IMR-90 (cell line): ENCODE results near the gene GRIK1. TPM values are rescaled to one million over a fixed set of nuclear protein-coding genes. Genes with fewer than 3 reads are reported as not detected.

Experiments used
- ATAC-seq: fragments of 200-7000 bp; cut with Tn5 transposase; 2 replicates; pipeline ENCODE4 v1.9.1; 2020; ENCODE audit warnings: low read depth, mild to moderate bottlenecking, moderate library complexity
- BruUV-seq: library from RNA; stranded (reverse); fragments of 400-500 nt; replicated peaks from 2 replicates; lab custom pipeline; 2021; lab: Mats Ljungman, UMichigan
- CTCF ChIA-PET: fragments of 300-600 bp; formaldehyde crosslinking; extraction: SDS; loops from one replicate; lab custom pipeline; 2021; ENCODE audit warnings: antibody characterized with exemption; lab: Yijun Ruan, JAX
- POLR2A ChIA-PET: fragments of 300-600 bp; sonication (Branson Sonifier 250); formaldehyde crosslinking; loops from one replicate; lab custom pipeline; 2022; ENCODE audit warnings: antibody characterized with exemption; ENCODE audit not compliant: unreplicated experiment; lab: Charles Lee
- DNase-seq: peaks from one replicate; pipeline ENCODE4 v3.0.0; 2013
- H2AFZ ChIP-seq: replicated peaks from 2 replicates; pipeline ENCODE3; 2013; ENCODE audit warnings: low read length, mild to moderate bottlenecking; ENCODE audit not compliant: poor library complexity
- H2AK5ac ChIP-seq: 2 replicates; pipeline ENCODE4 v1.6.1; 2013; ENCODE audit warnings: low read depth, low read length, inconsistent platforms
- H2AK9ac ChIP-seq: replicated peaks from 2 replicates; pipeline ENCODE3; 2013; ENCODE audit warnings: mild to moderate bottlenecking, low read depth, low read length, moderate library complexity; ENCODE audit not compliant: poor library complexity
- H2BK120ac ChIP-seq: 2 replicates; pipeline ENCODE4 v1.6.1; 2013; ENCODE audit warnings: low read depth, low read length, inconsistent platforms
- H2BK15ac ChIP-seq: 3 replicates; pipeline ENCODE4 v1.6.1; 2013; ENCODE audit warnings: low read depth, low read length, inconsistent platforms
- H2BK20ac ChIP-seq: 2 replicates; pipeline ENCODE4 v1.6.1; 2013; ENCODE audit warnings: low read depth, mild to moderate bottlenecking, inconsistent platforms, low read length, moderate library complexity
- H2BK5ac ChIP-seq: 2 replicates; pipeline ENCODE4 v1.6.1; 2013; ENCODE audit warnings: mild to moderate bottlenecking, low read depth, low read length, inconsistent platforms; ENCODE audit not compliant: poor library complexity, severe bottlenecking
- H3K14ac ChIP-seq: replicated peaks from 2 replicates; pipeline ENCODE4 v1.6.1; 2013; ENCODE audit warnings: low read depth, low read length, inconsistent platforms
- H3K18ac ChIP-seq: 2 replicates; pipeline ENCODE4 v1.6.1; 2013; ENCODE audit warnings: low read depth, low read length, control low read depth
- H3K23ac ChIP-seq: 2 replicates; pipeline ENCODE4 v1.6.1; 2013; ENCODE audit warnings: low read depth, low read length, inconsistent platforms
- H3K27ac ChIP-seq: 2 replicates; pipeline ENCODE4 v1.5.1; 2013; ENCODE audit warnings: mild to moderate bottlenecking, control low read depth, low read length; ENCODE audit not compliant: insufficient read depth
- H3K27me3 ChIP-seq: 2 replicates; pipeline ENCODE4 v1.6.1; 2013; ENCODE audit warnings: low read length; ENCODE audit not compliant: control insufficient read depth, insufficient read depth
- H3K36me3 ChIP-seq: 2 replicates; pipeline ENCODE4 v1.6.1; 2013; ENCODE audit warnings: low read length, mixed read lengths; ENCODE audit not compliant: control insufficient read depth, insufficient read depth
- H3K4ac ChIP-seq: 2 replicates; pipeline ENCODE4 v1.6.1; 2013; ENCODE audit warnings: low read depth, low read length, inconsistent platforms
- H3K4me1 ChIP-seq: 2 replicates; pipeline ENCODE4 v1.6.1; 2013; ENCODE audit warnings: low read length, mixed read lengths; ENCODE audit not compliant: control insufficient read depth, insufficient read depth
- H3K4me2 ChIP-seq: 2 replicates; pipeline ENCODE4 v1.6.1; 2013; ENCODE audit warnings: low read depth, mild to moderate bottlenecking, control low read depth, low read length, moderate library complexity
- H3K4me3 ChIP-seq: 2 replicates; pipeline ENCODE4 v1.5.1; 2013; ENCODE audit warnings: low read depth, mild to moderate bottlenecking, control low read depth, low read length, moderate library complexity; ENCODE audit not compliant: insufficient read depth
- H3K56ac ChIP-seq: 2 replicates; pipeline ENCODE4 v1.6.1; 2013; ENCODE audit warnings: low read length, inconsistent platforms; ENCODE audit not compliant: insufficient read depth; ENCODE audit errors: extremely low read depth
- H3K79me1 ChIP-seq, 2 experiments: 2 replicates each; pipeline ENCODE4 v1.6.1; 2013; ENCODE audit warnings: low read length in 2 of 2, inconsistent platforms in 1 of 2, low read depth in 1 of 2
- H3K9ac ChIP-seq: 2 replicates; pipeline ENCODE4 v1.6.1; 2013; ENCODE audit warnings: low read depth, low read length, control low read depth
- H3K9me1 ChIP-seq: 2 replicates; pipeline ENCODE4 v1.6.1; 2013; ENCODE audit warnings: low read length, inconsistent platforms; ENCODE audit not compliant: insufficient read depth
- H3K9me3 ChIP-seq: 2 replicates; pipeline ENCODE4 v1.6.1; 2013; ENCODE audit warnings: low read length; ENCODE audit not compliant: control insufficient read depth, insufficient read depth
- H4K20me1 ChIP-seq: 2 replicates; pipeline ENCODE4 v1.6.1; 2013; ENCODE audit warnings: low read length, inconsistent platforms; ENCODE audit not compliant: insufficient read depth
- H4K5ac ChIP-seq: 2 replicates; pipeline ENCODE4 v1.6.1; 2013; ENCODE audit warnings: mild to moderate bottlenecking, low read depth, low read length, control low read depth
- H4K8ac ChIP-seq, 2 experiments: 2 replicates each; pipeline ENCODE4 v1.6.1; 2013; ENCODE audit warnings: low read depth in 2 of 2, low read length in 2 of 2, control low read depth in 1 of 2, inconsistent platforms in 1 of 2
- H4K91ac ChIP-seq: 2 replicates; pipeline ENCODE4 v1.6.1; 2013; ENCODE audit warnings: low read depth, low read length, inconsistent platforms; ENCODE audit not compliant: insufficient read depth
- BHLHE40 ChIP-seq: fragments of 150-350 bp; IDR thresholded peaks from 2 replicates; pipeline ENCODE4 v1.6.1; 2016; ENCODE audit warnings: mild to moderate bottlenecking, low read depth, low read length
- CEBPB ChIP-seq: IDR thresholded peaks from 2 replicates; pipeline ENCODE4 v1.6.1; 2012; ENCODE audit warnings: low read depth, low read length, improper control_type of control experiment
- CHD1 ChIP-seq: IDR thresholded peaks from 2 replicates; pipeline ENCODE4 v1.6.1; 2012; ENCODE audit warnings: low read depth, low read length, improper control_type of control experiment
- FOS ChIP-seq: fragments of 150-350 bp; IDR thresholded peaks from 2 replicates; pipeline ENCODE4 v1.6.1; 2016; ENCODE audit warnings: low read depth, low read length
- MAFK ChIP-seq: IDR thresholded peaks from 2 replicates; pipeline ENCODE4 v1.6.1; 2012; ENCODE audit warnings: low read depth, low read length, improper control_type of control experiment
- MAZ ChIP-seq: IDR thresholded peaks from 2 replicates; pipeline ENCODE4 v1.6.1; 2012; ENCODE audit warnings: low read depth, mild to moderate bottlenecking, low read length, improper control_type of control experiment, moderate library complexity, borderline replicate concordance
- MXI1 ChIP-seq: IDR thresholded peaks from 2 replicates; pipeline ENCODE4 v1.6.1; 2012; ENCODE audit warnings: low read depth, mild to moderate bottlenecking, low read length, moderate library complexity, borderline replicate concordance
- NFE2L2 ChIP-seq: fragments of 150-350 bp; IDR thresholded peaks from 2 replicates; pipeline ENCODE4 v1.6.1; 2016; ENCODE audit warnings: low read depth, mild to moderate bottlenecking, low read length
- POLR2A ChIP-seq: IDR thresholded peaks from 2 replicates; pipeline ENCODE4 v1.6.1; 2012; ENCODE audit warnings: mild to moderate bottlenecking, low read depth, low read length
- RAD21 ChIP-seq: IDR thresholded peaks from 2 replicates; pipeline ENCODE4 v1.6.1; 2012; ENCODE audit warnings: low read length, improper control_type of control experiment
- RCOR1 ChIP-seq: IDR thresholded peaks from 2 replicates; pipeline ENCODE4 v1.6.1; 2012; ENCODE audit warnings: mild to moderate bottlenecking, low read length, improper control_type of control experiment; ENCODE audit not compliant: insufficient replicate concordance
- RFX5 ChIP-seq: IDR thresholded peaks from 2 replicates; pipeline ENCODE4 v1.8.0; 2012; ENCODE audit warnings: low read depth, mild to moderate bottlenecking, low read length, moderate library complexity
- SMC3 ChIP-seq: fragments of 150-350 bp; IDR thresholded peaks from 2 replicates; pipeline ENCODE4 v1.6.1; 2016; ENCODE audit warnings: low read depth, mild to moderate bottlenecking, antibody characterized with exemption, low read length, moderate library complexity
- dilution Hi-C: fragments of 300-500 bp; cut with HindIII; formaldehyde crosslinking; loops from one replicate; pipeline ENCODE4 v1.14.3; 2018; ENCODE audit warnings: low sequenced_read_pairs; ENCODE audit not compliant: unreplicated experiment
- in situ Hi-C: fragments of 300-500 bp; cut with MboI; formaldehyde crosslinking; loops from 3 replicates; pipeline ENCODE4 v1.14.3; 2019; ENCODE audit warnings: low sequenced_read_pairs, inconsistent platforms, mixed read lengths
- intact Hi-C: fragments of 100-400 bp; cut with micrococcal nuclease; formaldehyde crosslinking; loops from 2 replicates; pipeline ENCODE4 v1.10.0; 2022
- polyA plus RNA-seq, 3 experiments: library from polyadenylated mRNA; depleted of rRNA; stranded (reverse); fragments of >200 nt; gene quantifications; 2 replicates each; pipeline ENCODE4 v1.2.3, GENCODE V29; 2012; ENCODE audit warnings: low replicate concordance in 1 of 3
- total RNA-seq: library from RNA; depleted of rRNA; stranded (reverse); fragments of >200 nt; gene quantifications from 2 replicates; pipeline ENCODE4 v1.2.3, GENCODE V29; 2012
- TF ChIP-seq, protein P1 (sequence below): conservative IDR thresholded peaks from 2 replicates; pipeline ENCODE4 v1.5.1; 2012; ENCODE audit warnings: mild to moderate bottlenecking, low read depth, low read length, improper control_type of control experiment
- TF ChIP-seq, protein P2 (sequence below): fragments of 150-350 bp; IDR thresholded peaks from 2 replicates; pipeline ENCODE4 v1.6.1; 2016; ENCODE audit warnings: low read depth, mild to moderate bottlenecking, low read length, moderate library complexity, borderline replicate concordance
- TF ChIP-seq, protein P3 (sequence below): fragments of 150-350 bp; IDR thresholded peaks from 2 replicates; pipeline ENCODE4 v1.6.1; 2017; ENCODE audit warnings: mild to moderate bottlenecking, antibody characterized with exemption, low read length, low read depth

GRIK1 gene
- total and polyA plus RNA-seq, 2 of the 4 experiments (the other 2 are of a cell fraction), result not detected

DNA sequence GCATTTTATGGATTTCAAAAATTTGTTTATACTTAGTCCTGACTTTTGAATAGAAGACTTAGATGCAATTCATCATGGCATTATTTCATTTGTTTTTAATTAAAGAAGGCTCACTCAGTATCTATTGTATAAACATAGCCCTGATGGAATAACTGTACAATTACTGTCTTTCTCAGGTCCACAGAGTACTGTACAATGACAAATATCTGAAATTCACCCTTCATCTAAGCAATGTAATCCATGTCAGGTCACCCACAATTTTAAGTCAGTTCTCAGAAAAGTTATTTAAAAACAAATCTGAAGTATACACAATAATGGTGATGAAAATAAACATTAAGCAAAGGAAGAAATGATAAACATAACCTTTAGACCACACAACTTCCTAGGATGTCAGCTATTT, 311.9 kb downstream of the GRIK1 start:
- no peak overlapping the region for H4K91ac ChIP-seq
- ATAC-seq, result peak; percentile 52; the same call in 1 of the 2 replicates
- H4K5ac ChIP-seq, result no peak overlapping the region
- H3K4me2 ChIP-seq, result no peak overlapping the region
- no peak overlapping the region for H2BK20ac ChIP-seq
- H3K9ac ChIP-seq, result no peak overlapping the region
- no peak overlapping the region for H2BK5ac ChIP-seq
- TF ChIP-seq BHLHE40 (no peak), CHD1 (no peak), SMC3 (no peak), RCOR1 (no peak), MAFK (no peak), RAD21 (no peak), POLR2A (no peak), RFX5 (no peak), MAZ (no peak), FOS (no peak), MXI1 (no peak), CEBPB (no peak), NFE2L2 (no peak)
- TF ChIP-seq, protein P1, sequence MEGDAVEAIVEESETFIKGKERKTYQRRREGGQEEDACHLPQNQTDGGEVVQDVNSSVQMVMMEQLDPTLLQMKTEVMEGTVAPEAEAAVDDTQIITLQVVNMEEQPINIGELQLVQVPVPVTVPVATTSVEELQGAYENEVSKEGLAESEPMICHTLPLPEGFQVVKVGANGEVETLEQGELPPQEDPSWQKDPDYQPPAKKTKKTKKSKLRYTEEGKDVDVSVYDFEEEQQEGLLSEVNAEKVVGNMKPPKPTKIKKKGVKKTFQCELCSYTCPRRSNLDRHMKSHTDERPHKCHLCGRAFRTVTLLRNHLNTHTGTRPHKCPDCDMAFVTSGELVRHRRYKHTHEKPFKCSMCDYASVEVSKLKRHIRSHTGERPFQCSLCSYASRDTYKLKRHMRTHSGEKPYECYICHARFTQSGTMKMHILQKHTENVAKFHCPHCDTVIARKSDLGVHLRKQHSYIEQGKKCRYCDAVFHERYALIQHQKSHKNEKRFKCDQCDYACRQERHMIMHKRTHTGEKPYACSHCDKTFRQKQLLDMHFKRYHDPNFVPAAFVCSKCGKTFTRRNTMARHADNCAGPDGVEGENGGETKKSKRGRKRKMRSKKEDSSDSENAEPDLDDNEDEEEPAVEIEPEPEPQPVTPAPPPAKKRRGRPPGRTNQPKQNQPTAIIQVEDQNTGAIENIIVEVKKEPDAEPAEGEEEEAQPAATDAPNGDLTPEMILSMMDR, result no peak
- TF ChIP-seq, protein P2, sequence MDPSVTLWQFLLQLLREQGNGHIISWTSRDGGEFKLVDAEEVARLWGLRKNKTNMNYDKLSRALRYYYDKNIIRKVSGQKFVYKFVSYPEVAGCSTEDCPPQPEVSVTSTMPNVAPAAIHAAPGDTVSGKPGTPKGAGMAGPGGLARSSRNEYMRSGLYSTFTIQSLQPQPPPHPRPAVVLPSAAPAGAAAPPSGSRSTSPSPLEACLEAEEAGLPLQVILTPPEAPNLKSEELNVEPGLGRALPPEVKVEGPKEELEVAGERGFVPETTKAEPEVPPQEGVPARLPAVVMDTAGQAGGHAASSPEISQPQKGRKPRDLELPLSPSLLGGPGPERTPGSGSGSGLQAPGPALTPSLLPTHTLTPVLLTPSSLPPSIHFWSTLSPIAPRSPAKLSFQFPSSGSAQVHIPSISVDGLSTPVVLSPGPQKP, result no peak
- TF ChIP-seq, protein P3, sequence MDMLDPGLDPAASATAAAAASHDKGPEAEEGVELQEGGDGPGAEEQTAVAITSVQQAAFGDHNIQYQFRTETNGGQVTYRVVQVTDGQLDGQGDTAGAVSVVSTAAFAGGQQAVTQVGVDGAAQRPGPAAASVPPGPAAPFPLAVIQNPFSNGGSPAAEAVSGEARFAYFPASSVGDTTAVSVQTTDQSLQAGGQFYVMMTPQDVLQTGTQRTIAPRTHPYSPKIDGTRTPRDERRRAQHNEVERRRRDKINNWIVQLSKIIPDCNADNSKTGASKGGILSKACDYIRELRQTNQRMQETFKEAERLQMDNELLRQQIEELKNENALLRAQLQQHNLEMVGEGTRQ, result no peak
- no peak overlapping the region for H3K18ac ChIP-seq
- CTCF ChIA-PET, result no interaction called here
- no peak overlapping the region for H2AFZ ChIP-seq
- dilution Hi-C loops (no loop called here), in situ Hi-C loops (no loop called here), intact Hi-C loops (no loop called here)
- no peaks in the 10 kb centered on the region for H3K9me3 ChIP-seq
- no peak for DNase-seq
- no peak overlapping the region for H3K23ac ChIP-seq
- no peak overlapping the region for H2AK9ac ChIP-seq
- H2BK15ac ChIP-seq, result no peak overlapping the region
- no peak overlapping the region for H2BK120ac ChIP-seq
- H3K79me1 ChIP-seq, result no peaks in the 10 kb centered on the region
- no TSS peak for BruUV-seq
- peaks cover 5% of the 10 kb centered on the region for H3K4me1 ChIP-seq
- H3K27ac ChIP-seq, result no peak overlapping the region
- H4K20me1 ChIP-seq, result no peaks in the 10 kb centered on the region
- no peak overlapping the region for H3K14ac ChIP-seq
- H4K8ac ChIP-seq, result no peak overlapping the region
- no peak overlapping the region for H3K56ac ChIP-seq
- H3K36me3 ChIP-seq, result no peaks in the 10 kb centered on the region
- POLR2A ChIA-PET, result no interaction called here
- no peak overlapping the region for H2AK5ac ChIP-seq
- no peaks in the 10 kb centered on the region for H3K27me3 ChIP-seq
- no peak overlapping the region for H3K4me3 ChIP-seq
- no peak overlapping the region for H3K4ac ChIP-seq
- H3K9me1 ChIP-seq, result no peaks in the 10 kb centered on the region; the same call in 1 of the 2 replicates
